ENCODE measurements around the gene SHISAL1.

SHISAL1 gene

GRCh38 chr22:44261861-44262595 lies 50.7 kb downstream of the SHISAL1 start:
- no peaks in the 10 kb centered on the region for H3K27me3 Mint-ChIP-seq
- H3K4me3 Mint-ChIP-seq: no peak overlapping the region
- no peak for DNase-seq
- no peak for ATAC-seq
- no peak overlapping the region for H3K27ac Mint-ChIP-seq
- H3K9me3 Mint-ChIP-seq: no peaks in the 10 kb centered on the region
- H3K36me3 Mint-ChIP-seq (ENCODE audit: low read depth): no peaks in the 10 kb centered on the region
- peaks cover 2% of the 10 kb centered on the region for H3K4me1 Mint-ChIP-seq

DNA sequence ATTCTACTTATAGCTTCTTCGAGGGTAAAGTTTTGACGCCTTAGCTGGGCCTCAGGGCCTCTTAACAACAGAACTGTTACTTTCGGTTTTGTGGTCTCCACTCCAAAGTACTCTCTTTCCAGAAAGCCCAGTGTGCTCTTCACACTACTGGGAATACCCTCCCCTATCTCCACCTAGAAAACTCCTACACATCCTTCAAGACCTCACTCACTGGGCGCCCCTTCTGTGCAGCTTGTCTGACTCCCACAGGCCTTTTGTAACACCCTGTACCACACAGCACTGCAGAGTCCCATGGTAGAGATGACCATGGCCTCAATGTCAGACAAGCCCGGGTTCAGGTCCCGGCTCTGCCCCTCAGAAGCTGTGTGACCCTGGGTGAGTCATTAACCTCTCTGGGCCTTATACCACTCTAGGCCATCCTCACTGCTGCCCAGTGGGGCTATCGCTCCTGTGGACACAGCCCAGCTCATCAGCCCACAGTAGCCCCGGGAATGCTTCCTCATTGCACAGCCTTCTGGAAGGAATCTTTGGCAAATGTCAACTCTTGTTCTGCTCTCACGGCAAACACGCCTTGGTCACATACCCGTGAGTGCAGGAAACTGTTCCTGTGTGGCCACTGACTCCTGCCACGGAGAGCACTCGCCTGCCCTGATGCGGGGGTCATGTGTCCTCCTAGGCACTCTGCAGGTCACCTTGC lies 51.4 kb downstream of the SHISAL1 start:
- peaks cover 2% of the 10 kb centered on the region for H3K4me1 Mint-ChIP-seq
- no peaks in the 10 kb centered on the region for H3K36me3 Mint-ChIP-seq (ENCODE audit: low read depth)
- DNase-seq (no peak), ATAC-seq (no peak)
- no peaks in the 10 kb centered on the region for H3K27me3 Mint-ChIP-seq
- no peaks in the 10 kb centered on the region for H3K9me3 Mint-ChIP-seq
- no peak overlapping the region for H3K4me3 Mint-ChIP-seq
- H3K27ac Mint-ChIP-seq: no peak overlapping the region

- Mint-ChIP-seq H3K4me3 (no peak overlapping the region), H3K4me1 (peaks cover 2% of the 10 kb centered on the region), H3K27me3 (peaks cover 3% of the 10 kb centered on the region), H3K9me3 (no peaks in the 10 kb centered on the region), H3K27ac (no peak overlapping the region), H3K36me3 (ENCODE audit: low read depth) (no peaks in the 10 kb centered on the region)
- no peak for ATAC-seq
- no peak for DNase-seq
Measured at GRCh38 chr22:44260216-44261035, 52.3 kb downstream of the SHISAL1 start.

- H3K36me3 Mint-ChIP-seq (ENCODE audit: low read depth): no peaks in the 10 kb centered on the region
- peaks cover 2% of the 10 kb centered on the region for H3K4me1 Mint-ChIP-seq
- peaks cover 5% of the 10 kb centered on the region for H3K27me3 Mint-ChIP-seq
- no peak for ATAC-seq
- no peak overlapping the region for H3K27ac Mint-ChIP-seq
- no peaks in the 10 kb centered on the region for H3K9me3 Mint-ChIP-seq
- no peak for DNase-seq
- no peak overlapping the region for H3K4me3 Mint-ChIP-seq
Measured at GRCh38 chr22:44259366-44260215, 53.2 kb downstream of the SHISAL1 start.

DNA sequence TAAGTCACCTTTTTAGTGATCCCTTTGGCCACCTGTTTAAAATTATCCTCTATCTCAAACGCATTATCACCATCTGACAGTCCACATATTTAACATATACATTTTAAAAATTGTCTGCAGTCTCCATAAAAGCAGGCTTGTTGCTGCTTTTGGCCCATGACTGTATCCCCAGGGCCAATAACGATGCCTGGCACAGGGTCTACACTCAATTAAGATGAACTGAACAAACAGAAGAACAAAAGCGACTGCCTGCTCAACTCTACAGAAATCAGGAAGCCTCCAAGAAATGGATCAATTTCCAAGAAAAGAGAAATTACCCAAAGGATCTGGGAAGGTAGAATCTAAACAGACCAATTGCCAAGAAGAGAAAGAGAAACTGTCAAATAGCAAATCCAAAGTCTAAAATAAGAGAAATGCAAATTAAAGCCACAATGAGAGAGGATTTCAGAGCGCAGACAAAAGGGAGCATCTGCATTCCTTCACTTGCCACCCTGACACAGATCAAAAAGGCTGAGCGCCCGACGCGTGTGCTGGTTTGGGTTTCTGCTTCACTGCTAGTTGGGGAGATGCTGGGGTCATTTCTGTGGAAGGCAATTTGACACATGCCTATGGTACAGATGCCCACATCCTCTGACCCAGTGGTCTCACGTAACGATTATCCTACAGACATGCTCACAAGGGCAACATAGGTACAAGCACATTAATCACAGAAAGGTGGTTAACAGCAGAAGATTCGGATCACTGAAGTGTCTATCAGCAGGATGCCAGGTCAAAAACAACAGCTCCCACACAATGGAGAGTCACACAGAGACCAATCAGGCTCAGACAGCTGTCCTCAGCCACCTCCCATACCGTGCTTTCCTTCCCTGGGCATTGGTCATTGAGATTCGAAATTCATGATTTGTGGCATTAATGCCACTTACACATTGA lies 55.9 kb downstream of the SHISAL1 start:
- peaks cover 7% of the 10 kb centered on the region for H3K27me3 Mint-ChIP-seq
- no peaks in the 10 kb centered on the region for H3K9me3 Mint-ChIP-seq
- no peak overlapping the region for H3K4me3 Mint-ChIP-seq
- no peaks in the 10 kb centered on the region for H3K36me3 Mint-ChIP-seq (ENCODE audit: low read depth)
- DNase-seq (no peak), ATAC-seq (no peak)
- H3K27ac Mint-ChIP-seq: no peak overlapping the region
- peaks cover 2% of the 10 kb centered on the region for H3K4me1 Mint-ChIP-seq

GRCh38 chr22:44256085-44256484 lies 56.7 kb downstream of the SHISAL1 start:
- DNase-seq (no peak), ATAC-seq (no peak)
- Mint-ChIP-seq H3K27me3 (peaks cover 7% of the 10 kb centered on the region), H3K4me3 (no peak overlapping the region), H3K9me3 (no peaks in the 10 kb centered on the region), H3K36me3 (ENCODE audit: low read depth) (no peaks in the 10 kb centered on the region), H3K27ac (no peak overlapping the region), H3K4me1 (peaks cover 2% of the 10 kb centered on the region)

DNA sequence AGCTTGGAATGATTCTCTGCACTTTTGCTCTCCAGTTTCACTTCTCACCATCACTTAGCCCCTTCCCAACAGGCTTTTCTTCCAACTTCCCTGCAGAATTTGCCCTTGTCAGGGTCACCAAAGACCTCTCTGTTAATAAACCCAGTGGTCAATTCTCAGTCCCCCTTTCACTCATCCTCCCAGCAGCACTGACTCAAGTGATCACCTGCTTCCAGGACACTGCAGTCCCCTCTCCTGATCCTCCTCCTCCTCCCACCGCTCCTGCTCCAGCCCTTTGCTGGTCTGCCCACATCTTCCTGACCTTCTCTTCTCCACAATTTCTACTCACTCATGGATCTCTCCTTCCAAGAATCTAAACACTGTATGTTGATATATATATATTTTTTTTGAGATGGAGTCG lies 57.9 kb downstream of the SHISAL1 start:
- H3K36me3 Mint-ChIP-seq (ENCODE audit: low read depth): no peaks in the 10 kb centered on the region
- no peak overlapping the region for H3K4me3 Mint-ChIP-seq
- peaks cover 2% of the 10 kb centered on the region for H3K4me1 Mint-ChIP-seq
- peaks cover 7% of the 10 kb centered on the region for H3K27me3 Mint-ChIP-seq
- no peak for ATAC-seq
- no peak for DNase-seq
- peaks cover 4% of the 10 kb centered on the region for H3K9me3 Mint-ChIP-seq
- H3K27ac Mint-ChIP-seq: no peak overlapping the region

GRCh38 chr22:44249376-44250147 lies 63.2 kb downstream of the SHISAL1 start:
- H3K4me3 Mint-ChIP-seq: no peak overlapping the region
- peaks cover 6% of the 10 kb centered on the region for H3K27me3 Mint-ChIP-seq
- peaks cover 8% of the 10 kb centered on the region for H3K9me3 Mint-ChIP-seq
- no peaks in the 10 kb centered on the region for H3K36me3 Mint-ChIP-seq (ENCODE audit: low read depth)
- H3K27ac Mint-ChIP-seq: no peak overlapping the region
- DNase-seq (no peak), ATAC-seq (no peak)
- no peaks in the 10 kb centered on the region for H3K4me1 Mint-ChIP-seq

GRCh38 chr22:44248926-44249325 lies 63.8 kb downstream of the SHISAL1 start:
- no peak overlapping the region for H3K4me3 Mint-ChIP-seq
- no peaks in the 10 kb centered on the region for H3K4me1 Mint-ChIP-seq
- H3K9me3 Mint-ChIP-seq: peaks cover 8% of the 10 kb centered on the region
- no peaks in the 10 kb centered on the region for H3K36me3 Mint-ChIP-seq (ENCODE audit: low read depth)
- peaks cover 10% of the 10 kb centered on the region for H3K27me3 Mint-ChIP-seq
- ATAC-seq (no peak), DNase-seq (no peak)
- H3K27ac Mint-ChIP-seq: no peak overlapping the region

DNA sequence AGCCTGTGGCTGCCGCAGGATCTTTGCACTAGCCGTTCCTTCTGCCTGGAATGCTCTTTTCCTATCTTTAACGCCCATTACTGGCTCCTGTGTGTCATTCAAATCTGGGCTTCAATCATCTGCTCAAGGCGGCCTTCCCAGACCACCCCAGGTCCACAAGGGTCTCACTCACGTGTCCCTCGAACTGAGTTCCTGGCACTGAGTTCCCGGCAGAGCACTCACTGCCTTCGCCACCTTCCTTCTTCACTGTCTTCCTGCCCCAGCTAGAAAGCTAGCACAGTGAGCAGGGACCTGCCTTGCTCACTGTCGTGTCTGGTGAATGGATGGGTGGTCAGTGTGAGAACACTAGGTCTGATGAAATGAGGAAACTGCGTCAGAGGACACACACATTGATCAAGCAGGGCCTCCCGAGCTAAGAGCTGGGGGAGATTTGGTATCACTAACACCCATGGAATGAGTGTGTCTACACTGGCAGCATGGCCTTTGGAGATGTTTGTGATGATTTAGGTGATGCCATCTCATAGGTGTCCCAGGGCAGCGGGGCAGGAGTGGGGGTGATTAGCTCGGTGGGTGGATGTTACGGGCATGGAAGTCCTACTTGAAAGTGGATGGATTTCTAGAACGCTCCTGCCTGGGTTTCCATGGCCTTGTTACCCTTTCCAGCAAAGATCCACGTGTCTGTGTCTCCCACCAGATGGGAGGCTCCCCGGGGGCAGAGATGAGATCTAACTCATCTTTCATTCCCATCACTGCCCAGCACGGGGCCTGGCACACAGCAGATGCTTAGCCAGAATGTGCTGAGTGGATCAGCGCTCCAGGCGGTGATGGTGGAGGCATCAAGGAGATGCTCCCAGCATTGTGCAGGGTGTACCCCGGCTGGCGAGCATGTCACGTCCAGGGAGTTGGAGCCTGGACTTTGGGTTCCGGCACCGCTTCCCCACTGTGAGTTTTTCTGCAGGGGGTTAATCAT lies 64.5 kb downstream of the SHISAL1 start:
- DNase-seq: no peak
- H3K27me3 Mint-ChIP-seq: peaks cover 11% of the 10 kb centered on the region
- H3K4me1 Mint-ChIP-seq: no peaks in the 10 kb centered on the region
- no peak overlapping the region for H3K27ac Mint-ChIP-seq
- H3K4me3 Mint-ChIP-seq: no peak overlapping the region
- H3K9me3 Mint-ChIP-seq: peaks cover 8% of the 10 kb centered on the region
- ATAC-seq: no peak
- H3K36me3 Mint-ChIP-seq (ENCODE audit: low read depth): no peaks in the 10 kb centered on the region

DNA sequence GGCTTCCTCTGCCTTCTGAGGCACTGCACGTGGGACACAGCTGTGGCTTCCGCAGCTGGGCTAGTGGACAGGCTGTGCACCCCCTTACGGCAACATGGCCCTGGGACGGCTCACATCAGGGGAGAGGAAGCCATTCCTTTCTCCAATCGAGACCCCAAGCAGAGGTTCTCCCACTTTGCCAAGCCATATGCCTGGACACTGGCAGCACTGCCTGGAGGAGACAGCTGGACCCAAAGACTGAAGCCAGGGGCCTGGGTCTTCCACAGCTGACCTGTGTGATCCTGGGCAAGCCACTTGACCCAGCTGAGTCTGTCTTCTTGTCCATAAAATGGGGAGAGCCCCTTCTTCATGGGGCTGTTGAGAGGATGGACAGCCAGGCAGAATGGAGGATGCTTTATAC lies 65.4 kb downstream of the SHISAL1 start:
- Mint-ChIP-seq H3K4me3 (no peak overlapping the region), H3K27ac (no peak overlapping the region), H3K27me3 (peaks cover 10% of the 10 kb centered on the region), H3K36me3 (ENCODE audit: low read depth) (no peaks in the 10 kb centered on the region), H3K9me3 (peaks cover 8% of the 10 kb centered on the region), H3K4me1 (no peaks in the 10 kb centered on the region)
- DNase-seq (no peak), ATAC-seq (no peak)

Measured in activated naive CD8-positive, alpha-beta T cell treated with anti-CD3 and anti-CD28 coated beads, Interleukin-2, amount 50 U/mL, for 24 hours (primary cell).